Sciatic nerve (tissue), 2 donors: Measurements from ENCODE around the gene CD86. TPM values are rescaled to one million over a fixed set of nuclear protein-coding genes. Genes with fewer than 3 reads are reported as not detected.
A peak's percentile ranks its signal among the peaks of the same experiment; 100 is the strongest.

Experiments used
- ATAC-seq: fragments of 200-7000 bp; cut with Tn5 transposase; one replicate; pipeline ENCODE4 v1.9.1; 2020; ENCODE audit warnings: mild to moderate bottlenecking, moderate library complexity
- DNase-seq: peaks from one replicate; pipeline ENCODE4 v3.0.0-alpha.2; 2020; ENCODE audit warnings: low spot score
- intact Hi-C: fragments of 100-400 bp; cut with DNase I; formaldehyde crosslinking; loops from one replicate; pipeline ENCODE4 v1.14.2; 2022
- total RNA-seq: library from RNA; stranded (reverse); fragmentation: NEBNext Ultra II Directional; extraction: Animal tissue kit (Norgen Biotek cat#: 25700); gene quantifications from one replicate; pipeline ENCODE4 v1.2.1, GENCODE V29; 2021
- donor health status: DM: no; HTN: no; CAD: no.
- donor health status: DM: no; HTN: no; CAD: no.

The CD86 gene
- total RNA-seq, 1 donor from 2014 or later, result 15.4 TPM

- intact Hi-C loops, result no loop called here
- DNase-seq, result no peak
- no peak for ATAC-seq
Observed at GRCh38 chr3:122082357-122082756, 27.2 kb downstream of the CD86 start.

- no peak for ATAC-seq
- intact Hi-C loops, result no loop called here
- no peak for DNase-seq
Observed at GRCh38 chr3:122084799-122085198, 29.6 kb downstream of the CD86 start.

GRCh38 chr3:122085673-122086072, 30.5 kb downstream of the CD86 start:
- intact Hi-C loops, result no loop called here
- DNase-seq, result no peak
- ATAC-seq, result no peak

- intact Hi-C loops, result no loop called here
- no peak for DNase-seq
- no peak for ATAC-seq
Observed at GRCh38 chr3:122088531-122088930, 33.4 kb downstream of the CD86 start.

GRCh38 chr3:122091602-122092295, 36.6 kb downstream of the CD86 start:
- peak; percentile 68 for ATAC-seq
- intact Hi-C loops, result no loop called here

GRCh38 chr3:122092460-122093165, 37.5 kb downstream of the CD86 start:
- intact Hi-C loops, result no loop called here
- DNase-seq (peak; percentile 59), ATAC-seq (peak; percentile 61)

More at GRCh38 chr3:122091602-122092295, 36.6 kb downstream of the CD86 start:
- no peak for DNase-seq

GRCh38 chr3:122094125-122094524, 39.0 kb downstream of the CD86 start:
- intact Hi-C loops, result no loop called here
- ATAC-seq (no peak), DNase-seq (no peak)

- intact Hi-C loops, result no loop called here
- DNase-seq (no peak), ATAC-seq (no peak)
Observed at GRCh38 chr3:122094693-122095092, 39.5 kb downstream of the CD86 start.

GRCh38 chr3:122097141-122097540, 42.0 kb downstream of the CD86 start:
- DNase-seq (no peak), ATAC-seq (no peak)
- intact Hi-C loops, result no loop called here

- intact Hi-C loops, result no loop called here
- no peak for DNase-seq
- no peak for ATAC-seq
Observed at GRCh38 chr3:122098611-122099010, 43.4 kb downstream of the CD86 start.

- intact Hi-C loops, result no loop called here
- DNase-seq, result no peak
- ATAC-seq, result no peak
Observed at GRCh38 chr3:122099255-122099654, 44.1 kb downstream of the CD86 start.

- ATAC-seq (no peak), DNase-seq (no peak)
- intact Hi-C loops, result no loop called here
Observed at GRCh38 chr3:122100083-122100482, 44.9 kb downstream of the CD86 start.

- intact Hi-C loops, result no loop called here
- DNase-seq (no peak), ATAC-seq (no peak)
Observed at GRCh38 chr3:122100591-122101463, 45.7 kb downstream of the CD86 start.

- no peak for DNase-seq
- peak; percentile 32 for ATAC-seq
- intact Hi-C loops, result no loop called here
Observed at GRCh38 chr3:122101646-122102045, 46.5 kb downstream of the CD86 start.

GRCh38 chr3:122102191-122102935, 47.2 kb downstream of the CD86 start:
- intact Hi-C loops, result no loop called here
- DNase-seq (no peak), ATAC-seq (no peak)

- intact Hi-C loops, result no loop called here
- ATAC-seq (no peak), DNase-seq (no peak)
Observed at GRCh38 chr3:122103821-122104514, 48.8 kb downstream of the CD86 start.

GRCh38 chr3:122104515-122105194, 49.5 kb downstream of the CD86 start:
- DNase-seq (no peak), ATAC-seq (no peak)
- intact Hi-C loops, result no loop called here

- intact Hi-C loops, result no loop called here
- DNase-seq, result no peak
Observed at GRCh38 chr3:122105626-122106025, 50.5 kb downstream of the CD86 start.

More at GRCh38 chr3:122105626-122106025, 50.5 kb downstream of the CD86 start:
- no peak for ATAC-seq
